ENCODE results near the gene GEMIN2.
A peak's percentile ranks its signal among the peaks of the same experiment; 100 is the strongest.
"Not testable (repeated sequence)": the region's sequence is repeated elsewhere in the genome, so short reads cannot be mapped to it uniquely, and the experiment has no call there.

The GEMIN2 gene

GRCh38 chr14:39114073-39114838, at the start of gene GEMIN2:
TSS of gene GEMIN2 (plus strand) at chr14:39114323. CDS start at chr14:39114339, 16 bp downstream.
- peak; percentile 94 for DNase-seq

- DNase-seq: not testable (repeated sequence)
Measured at GRCh38 chr14:39069169-39069805, 44.8 kb upstream of the GEMIN2 start.

- DNase-seq: no peak
Measured at GRCh38 chr14:39069923-39070322, 44.2 kb upstream of the GEMIN2 start.

GRCh38 chr14:39071096-39071495, 43.0 kb upstream of the GEMIN2 start:
- no peak for DNase-seq

GRCh38 chr14:39080886-39081285, 33.2 kb upstream of the GEMIN2 start:
- DNase-seq: no peak

GRCh38 chr14:39083127-39083526, 31.0 kb upstream of the GEMIN2 start:
- no peak for DNase-seq

GRCh38 chr14:39085933-39086332, 28.2 kb upstream of the GEMIN2 start:
- no peak for DNase-seq

- DNase-seq: no peak
Measured at GRCh38 chr14:39087493-39087892, 26.6 kb upstream of the GEMIN2 start.

- DNase-seq: no peak
Measured at GRCh38 chr14:39090548-39091111, 23.5 kb upstream of the GEMIN2 start.

GRCh38 chr14:39091716-39092115, 22.4 kb upstream of the GEMIN2 start:
- DNase-seq: no peak

- DNase-seq: no peak
Measured at GRCh38 chr14:39094515-39094914, 19.6 kb upstream of the GEMIN2 start.

- no peak for DNase-seq
Measured at GRCh38 chr14:39097159-39097558, 17.0 kb upstream of the GEMIN2 start.

- not testable (repeated sequence) for DNase-seq
Measured at GRCh38 chr14:39099215-39099614, 14.9 kb upstream of the GEMIN2 start.

- no peak for DNase-seq
Measured at GRCh38 chr14:39099748-39100147, 14.4 kb upstream of the GEMIN2 start.

- no peak for DNase-seq
Measured at GRCh38 chr14:39102265-39102968, 11.7 kb upstream of the GEMIN2 start.

- DNase-seq: peak; percentile 64
Measured at GRCh38 chr14:39102969-39103957, 10.9 kb upstream of the GEMIN2 start, which contains the start of gene SEC23A. TSS of gene SEC23A (minus strand) at chr14:39103235. CDS start at chr14:39096118, 7,117 bp downstream.

- not testable (repeated sequence) for DNase-seq
Measured at GRCh38 chr14:39104078-39104801, 9.9 kb upstream of the GEMIN2 start.

GRCh38 chr14:39107591-39107996, 6.5 kb upstream of the GEMIN2 start:
- DNase-seq: peak; percentile 10

- no peak for DNase-seq
Measured at GRCh38 chr14:39108791-39109190, 5.3 kb upstream of the GEMIN2 start.

GRCh38 chr14:39109893-39110715, 4.0 kb upstream of the GEMIN2 start:
- DNase-seq: no peak
